Measurements from ENCODE around the gene MIS12.
A peak's percentile ranks its signal among the peaks of the same experiment; 100 is the strongest.

The MIS12 gene, protein sequence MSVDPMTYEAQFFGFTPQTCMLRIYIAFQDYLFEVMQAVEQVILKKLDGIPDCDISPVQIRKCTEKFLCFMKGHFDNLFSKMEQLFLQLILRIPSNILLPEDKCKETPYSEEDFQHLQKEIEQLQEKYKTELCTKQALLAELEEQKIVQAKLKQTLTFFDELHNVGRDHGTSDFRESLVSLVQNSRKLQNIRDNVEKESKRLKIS

DNA sequence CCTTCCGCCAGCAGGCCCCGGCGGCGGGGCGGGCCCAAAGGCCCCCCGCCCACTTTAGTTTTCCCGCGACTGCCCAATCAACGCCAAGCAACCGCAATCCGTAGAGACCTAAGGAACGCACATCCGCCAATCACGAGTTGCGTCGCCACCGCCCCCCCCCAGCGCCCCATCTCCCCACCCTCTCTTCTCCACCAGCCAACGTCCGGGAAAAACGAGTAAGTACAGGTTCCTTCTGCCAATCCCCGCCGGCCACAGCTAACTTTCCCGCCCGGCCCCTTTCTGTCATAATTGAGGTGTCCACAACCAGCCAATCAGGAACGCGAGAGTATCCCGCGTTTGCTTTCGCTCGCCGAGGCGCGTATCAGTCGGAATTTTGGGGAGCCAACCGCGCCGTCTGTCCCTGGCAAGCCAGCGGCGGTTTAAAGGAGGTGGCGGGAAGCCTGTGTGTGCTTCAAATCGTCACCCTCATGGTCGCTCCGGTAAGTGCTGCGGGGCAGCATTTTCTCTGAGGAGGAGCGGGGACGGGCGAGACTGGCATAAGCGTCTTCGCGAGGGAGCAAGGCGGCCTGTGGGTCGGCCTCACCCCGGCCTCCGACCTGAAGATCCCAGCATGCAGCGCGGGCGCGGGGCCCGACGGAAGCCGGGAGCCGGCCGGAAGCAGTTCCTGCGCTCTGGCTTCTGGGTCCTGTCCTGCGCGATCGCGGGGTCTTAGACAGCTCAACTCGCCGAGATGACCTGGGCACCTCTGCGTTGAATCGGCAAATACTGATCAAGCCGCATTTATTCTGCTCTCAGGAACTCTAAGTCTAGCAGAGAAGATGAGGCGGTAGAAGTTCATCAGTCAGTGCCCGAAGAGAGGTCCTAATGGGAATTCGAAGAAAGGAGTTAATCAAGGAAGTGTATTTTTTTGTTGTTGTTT is at the start of gene MIS12:
Gene MIS12, plus strand, starts transcription at position 361 of the 919 bp plus-strand sequence. CDS start 2,297 bp downstream, outside the sequence.
- DNase-seq = peak; percentile 99

DNA sequence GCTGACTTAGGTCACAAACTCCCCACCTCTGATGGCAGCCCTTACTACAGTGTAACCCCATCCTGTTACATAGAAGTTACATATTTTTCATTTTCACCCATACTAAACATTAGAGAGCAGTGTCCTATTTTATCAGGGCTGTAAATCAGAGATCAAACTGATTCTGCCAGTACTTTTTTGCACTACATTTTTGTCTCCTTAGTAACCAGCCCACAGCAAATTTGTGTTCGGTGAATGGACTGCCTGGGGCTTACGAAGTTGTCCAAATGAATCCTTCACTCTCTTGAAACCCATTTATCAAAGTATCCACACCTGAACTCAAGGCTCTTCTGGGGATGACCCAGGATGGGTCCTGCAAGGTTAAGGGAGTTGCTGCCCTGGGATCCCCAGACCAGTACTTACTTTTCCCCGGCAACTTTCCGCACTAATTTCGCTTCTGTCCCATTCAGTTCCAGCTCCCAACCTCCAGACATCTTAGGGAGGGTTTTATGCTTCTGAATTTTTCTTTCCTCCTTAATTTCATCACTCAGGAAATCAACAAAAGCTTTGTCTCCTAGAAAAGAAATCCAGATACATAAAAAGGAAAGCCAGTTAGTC is 48.5 kb upstream of the MIS12 start:
- DNase-seq = no peak

DNA sequence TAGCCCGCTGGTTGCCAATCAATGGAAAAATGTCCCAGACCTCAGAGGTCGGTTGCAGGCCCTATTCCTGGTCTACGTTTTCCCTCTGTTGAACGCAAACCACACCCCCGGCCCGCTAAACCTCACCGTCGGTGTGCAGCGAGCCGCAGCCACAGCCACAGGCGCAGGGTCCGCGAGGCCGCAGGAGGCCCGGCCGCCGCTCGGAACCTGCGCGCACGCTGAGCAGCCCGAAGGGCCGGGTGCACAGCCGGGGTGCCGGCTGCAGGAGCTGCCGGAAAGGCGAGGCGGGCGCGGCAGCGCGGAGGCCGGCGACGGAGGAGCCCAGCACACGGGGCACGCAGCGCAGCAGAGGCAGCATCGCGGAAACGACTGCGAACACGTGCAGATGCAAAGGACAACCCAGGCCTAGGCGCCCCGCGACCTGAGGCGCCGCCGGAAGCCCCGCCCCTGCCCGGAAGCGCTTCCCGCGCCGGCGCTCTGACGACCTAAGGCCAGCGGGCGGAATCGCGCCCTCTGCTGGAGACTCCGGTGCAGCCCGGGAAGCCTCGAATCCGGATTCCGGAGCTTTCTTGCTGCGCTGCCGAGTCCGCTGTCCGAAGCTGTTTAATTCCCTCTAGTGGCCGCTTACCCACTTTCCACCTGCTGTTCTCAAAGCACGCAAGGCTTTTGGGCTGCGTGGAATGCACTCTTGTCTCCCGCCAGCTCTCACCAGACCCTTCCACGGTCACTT is 47.5 kb upstream of the MIS12 start, which contains the start of gene C1QBP:
Gene C1QBP, minus strand, starts transcription at position 440 of the 730 bp plus-strand sequence. Its CDS starts 82 bp downstream, at position 358.
- DNase-seq = peak; percentile 85

DNA sequence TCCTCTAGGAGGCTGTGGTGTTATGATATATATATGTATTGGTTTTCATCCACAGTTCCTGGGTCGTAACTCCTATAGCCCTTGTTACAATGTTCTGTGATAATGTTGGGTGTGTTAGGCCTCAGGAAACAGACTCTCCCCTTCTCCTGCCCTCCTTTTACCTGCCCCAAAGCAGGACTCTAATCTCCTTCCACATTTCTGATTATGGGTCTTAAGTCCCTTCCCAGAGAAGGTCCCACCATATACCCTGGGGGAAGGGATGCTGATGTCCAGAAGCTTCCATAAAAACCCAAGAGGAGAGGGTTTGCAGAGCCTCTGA is 47.0 kb upstream of the MIS12 start:
- no peak for DNase-seq

DNA sequence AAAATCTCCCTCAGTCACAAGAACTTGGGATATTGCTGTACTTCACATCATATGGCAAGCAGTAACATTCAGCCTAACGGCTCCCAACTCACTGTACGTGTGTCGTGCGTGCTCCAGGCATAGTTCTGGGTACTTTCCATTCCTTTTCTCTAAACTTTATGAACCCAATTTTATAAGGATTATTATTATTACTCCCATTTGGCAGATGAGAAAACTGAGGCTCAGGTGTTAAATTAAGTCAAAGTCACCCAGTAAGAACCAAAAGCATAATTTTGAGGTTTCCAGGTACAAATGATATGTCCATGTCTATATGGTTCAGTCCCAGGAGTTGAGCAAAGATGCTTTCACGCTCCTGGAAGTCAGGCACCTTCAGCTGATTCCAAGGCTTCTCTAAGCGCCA is 42.6 kb upstream of the MIS12 start:
- no peak for DNase-seq

DNA sequence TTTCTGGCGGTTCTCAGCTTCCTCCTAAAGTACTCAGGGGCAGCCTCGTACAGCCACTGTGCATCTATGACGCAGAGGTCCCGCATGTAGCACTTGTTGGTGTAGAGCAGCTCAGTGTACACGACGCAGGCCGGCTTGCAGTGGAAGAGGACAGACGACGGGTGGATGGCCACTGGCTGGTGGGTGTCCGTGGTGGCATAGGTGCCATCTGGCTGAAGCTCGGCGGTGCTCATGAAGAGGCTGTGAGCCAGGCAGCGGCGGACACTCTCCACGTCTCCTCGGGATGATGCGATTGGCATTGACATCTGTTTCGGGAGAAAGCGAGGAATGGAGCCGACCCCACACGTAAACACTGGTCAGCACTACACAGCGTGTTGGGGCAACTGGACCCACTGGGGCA is 42.2 kb upstream of the MIS12 start:
- DNase-seq = no peak

DNA sequence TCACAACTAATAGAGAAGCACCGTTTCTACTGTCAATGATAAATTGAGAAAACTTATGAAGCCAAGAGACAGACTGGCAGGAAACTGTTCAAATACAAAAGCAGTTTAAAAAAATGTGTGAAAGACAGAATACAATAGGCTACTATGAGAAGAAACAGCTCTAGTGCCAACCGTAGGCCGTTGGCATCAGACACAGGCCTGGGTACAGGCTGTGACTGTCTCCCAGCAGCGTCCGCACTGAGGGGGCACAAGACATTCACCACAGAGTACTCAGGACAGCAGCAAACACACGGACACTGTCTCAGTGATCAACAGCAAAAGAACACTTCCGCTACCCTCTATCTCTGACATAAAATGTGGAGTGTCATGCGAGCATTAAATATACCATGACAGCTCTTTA is 39.6 kb upstream of the MIS12 start:
- no peak for DNase-seq

DNA sequence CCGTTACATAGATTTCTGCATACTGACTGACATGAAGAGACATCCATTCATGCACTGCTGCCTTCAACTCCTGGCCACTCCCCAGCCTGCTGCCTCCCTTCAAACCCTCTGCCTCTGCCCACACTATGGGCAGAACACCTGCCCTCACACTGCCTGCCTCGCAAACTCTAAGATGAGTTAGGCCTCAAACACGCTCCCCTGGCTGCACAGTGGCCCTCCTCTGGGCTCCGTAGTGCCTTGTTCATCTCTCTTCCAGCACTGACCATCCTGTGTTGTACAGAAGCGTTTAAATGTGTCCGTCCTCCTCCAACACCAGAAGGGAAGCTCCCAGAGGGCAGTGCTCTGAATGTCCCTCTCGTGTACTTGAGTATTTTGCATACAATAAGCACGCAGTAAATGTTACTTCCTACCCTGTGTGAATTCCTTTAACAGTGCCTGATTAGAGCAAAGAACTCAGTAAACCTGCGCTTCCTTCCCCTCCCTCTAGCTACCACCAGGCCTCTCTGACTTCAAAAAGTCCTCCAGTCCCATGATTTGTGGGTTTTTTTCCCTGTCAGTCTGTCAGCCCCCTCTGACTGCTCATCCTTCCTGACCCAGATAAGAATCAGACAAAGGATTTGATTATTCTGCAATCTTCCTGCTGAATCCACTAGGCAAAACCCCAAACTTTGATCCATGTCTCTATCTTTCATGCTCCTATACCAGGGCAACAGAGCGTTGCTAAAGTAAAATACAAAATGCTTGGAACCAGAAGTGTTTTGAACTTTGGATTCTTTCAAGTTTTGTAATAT is 21.5 kb upstream of the MIS12 start:
- DNase-seq = no peak

DNA sequence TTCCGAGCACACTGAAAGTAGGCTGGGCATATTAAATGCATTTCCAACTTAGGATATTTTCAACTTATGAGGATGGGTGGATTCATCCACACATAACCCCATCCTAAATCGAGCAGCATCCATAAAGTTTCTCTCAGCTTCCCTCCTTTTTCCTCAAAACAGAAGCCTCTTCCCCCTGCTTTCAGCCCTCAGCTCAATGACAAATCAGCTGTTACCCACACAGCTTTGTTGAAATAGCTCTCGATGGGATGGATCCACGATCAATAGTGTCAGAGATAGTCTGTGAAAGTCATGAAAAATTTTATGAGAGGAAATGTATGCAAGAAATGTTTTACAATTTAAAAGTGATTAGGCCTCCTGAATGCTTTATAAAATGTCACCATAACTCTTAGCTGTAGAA is 20.1 kb upstream of the MIS12 start:
- no peak for DNase-seq

DNA sequence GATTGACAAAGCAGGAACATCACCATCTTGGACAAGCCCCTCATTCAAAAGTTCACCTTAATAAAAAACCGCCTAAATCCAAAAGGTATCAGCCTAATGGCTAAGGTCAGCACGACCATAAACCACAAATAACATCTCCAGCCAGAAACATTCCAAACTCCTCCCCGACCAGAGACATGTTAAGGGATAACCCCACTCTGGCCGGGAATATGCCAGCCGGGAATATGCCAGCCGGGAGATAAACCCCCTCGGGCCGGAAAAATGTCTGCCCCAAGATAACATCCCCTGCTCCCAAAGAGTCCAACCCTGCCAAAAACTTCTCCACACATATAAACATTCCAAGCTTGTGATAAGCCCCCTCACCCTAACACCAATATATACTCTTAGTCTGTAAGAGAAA is 18.9 kb upstream of the MIS12 start:
- DNase-seq = no peak

DNA sequence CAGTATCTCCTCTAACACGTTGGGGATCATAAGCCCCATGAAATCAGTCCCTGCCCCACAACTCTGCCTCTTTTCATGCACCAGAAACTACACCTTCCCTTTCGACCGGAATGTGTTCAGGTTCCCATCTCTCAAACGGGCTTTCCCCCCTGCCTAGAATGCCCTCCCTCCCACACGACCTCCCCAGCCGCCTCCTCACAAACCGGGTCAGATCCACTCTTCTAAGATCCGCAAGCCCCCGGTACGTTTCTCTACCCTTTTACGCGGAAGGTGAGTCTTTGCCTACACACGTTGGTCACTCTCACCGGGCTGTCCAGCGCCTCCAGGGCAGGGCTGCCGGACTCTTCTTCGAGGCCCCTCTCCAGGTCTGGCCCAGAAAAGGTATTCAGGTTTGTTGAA is 18.3 kb upstream of the MIS12 start:
- peak; percentile 20 for DNase-seq

DNA sequence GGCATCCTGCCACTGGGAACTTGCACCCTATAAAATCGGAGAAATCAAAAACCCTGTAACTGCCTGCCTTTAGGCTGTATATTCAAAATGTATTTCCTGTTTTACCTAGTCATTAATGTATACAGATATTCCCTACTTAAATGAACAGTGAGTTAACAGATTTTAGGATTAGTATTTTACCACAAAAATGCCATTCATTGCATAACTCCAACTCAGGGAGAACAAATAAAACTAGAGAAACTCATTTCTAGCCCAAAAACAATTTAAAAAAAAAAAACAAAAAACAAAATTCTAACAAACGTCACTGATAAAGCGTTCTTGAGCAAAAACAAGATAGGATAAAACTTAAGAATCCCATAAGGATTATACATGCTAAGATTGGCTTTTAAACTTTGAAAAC is 13.9 kb upstream of the MIS12 start:
- no peak for DNase-seq

DNA sequence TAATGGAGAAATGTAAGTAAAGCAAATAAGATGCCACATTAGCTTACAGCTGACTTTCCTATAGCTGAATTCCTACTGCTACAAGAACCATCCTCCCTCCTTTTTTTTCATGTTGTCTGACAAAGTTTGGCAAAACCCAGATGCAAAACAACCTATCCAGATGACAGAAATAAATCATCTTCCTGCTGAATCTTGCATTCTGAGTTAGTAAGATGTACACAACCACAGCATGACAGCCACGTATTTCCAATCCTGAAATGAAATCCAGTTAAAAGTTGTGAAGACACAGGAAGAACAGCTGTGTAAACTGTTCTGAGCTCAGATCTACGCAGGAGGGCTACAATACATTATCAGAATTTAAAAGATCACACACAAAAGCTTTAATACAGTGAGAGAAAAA is 12.5 kb upstream of the MIS12 start:
- no peak for DNase-seq

DNA sequence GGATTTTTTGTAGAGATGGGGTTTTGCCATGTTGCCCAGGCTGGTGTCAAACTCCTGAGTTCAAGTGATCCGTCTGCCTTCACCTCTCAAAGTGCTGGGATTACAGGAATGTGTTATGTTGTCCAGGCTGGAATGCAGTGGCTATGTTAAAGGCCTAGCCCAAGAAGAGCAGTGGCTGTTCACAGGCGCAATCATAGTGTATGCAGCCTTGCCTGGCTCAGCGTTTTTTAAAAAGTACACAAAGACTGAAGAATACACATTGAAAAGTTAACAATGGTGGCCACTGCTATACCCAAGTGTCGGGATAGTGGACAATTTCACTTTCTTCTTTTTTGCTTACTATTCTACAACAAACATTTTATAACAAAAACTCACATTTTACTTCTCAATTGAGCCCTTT is 7.4 kb upstream of the MIS12 start:
- no peak for DNase-seq

DNA sequence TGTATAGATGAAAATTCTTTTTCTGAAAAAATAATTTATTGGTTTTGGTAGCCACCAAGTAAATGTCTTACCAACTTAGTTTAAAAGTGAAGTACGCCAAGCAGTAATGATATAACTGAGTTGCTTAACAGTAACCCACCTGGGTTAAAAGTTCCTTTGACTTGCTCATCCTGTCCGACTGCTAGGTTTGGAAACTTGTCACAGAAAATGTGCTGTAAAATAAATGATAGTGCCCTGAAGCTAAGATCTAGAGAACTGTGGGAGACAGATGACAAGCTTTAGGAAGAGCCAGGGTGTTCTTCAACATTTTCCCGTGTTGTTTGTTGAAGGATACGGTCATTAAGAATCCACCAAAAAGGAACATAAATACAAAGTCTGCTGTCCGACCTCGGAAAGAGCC is 5.4 kb upstream of the MIS12 start:
- no peak for DNase-seq

DNA sequence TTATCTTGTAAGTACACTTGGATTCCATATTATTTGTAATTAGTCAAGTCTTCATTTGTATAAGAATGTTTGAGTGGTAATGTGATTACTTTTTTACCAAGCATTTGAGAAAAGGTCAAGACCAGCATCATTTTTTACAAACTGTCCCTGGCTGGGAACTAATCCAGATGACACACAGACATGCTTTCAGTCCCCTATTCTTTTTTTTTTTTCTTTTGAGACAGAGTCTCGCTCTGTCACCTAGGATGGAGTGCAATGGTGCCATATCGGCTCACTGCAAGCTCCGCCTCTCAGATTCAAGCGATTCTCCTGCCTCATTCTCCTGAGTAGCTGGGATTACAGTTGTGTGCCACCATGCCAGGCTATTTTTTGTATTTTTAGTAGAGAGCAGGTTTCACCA is 4.9 kb upstream of the MIS12 start:
- no peak for DNase-seq

DNA sequence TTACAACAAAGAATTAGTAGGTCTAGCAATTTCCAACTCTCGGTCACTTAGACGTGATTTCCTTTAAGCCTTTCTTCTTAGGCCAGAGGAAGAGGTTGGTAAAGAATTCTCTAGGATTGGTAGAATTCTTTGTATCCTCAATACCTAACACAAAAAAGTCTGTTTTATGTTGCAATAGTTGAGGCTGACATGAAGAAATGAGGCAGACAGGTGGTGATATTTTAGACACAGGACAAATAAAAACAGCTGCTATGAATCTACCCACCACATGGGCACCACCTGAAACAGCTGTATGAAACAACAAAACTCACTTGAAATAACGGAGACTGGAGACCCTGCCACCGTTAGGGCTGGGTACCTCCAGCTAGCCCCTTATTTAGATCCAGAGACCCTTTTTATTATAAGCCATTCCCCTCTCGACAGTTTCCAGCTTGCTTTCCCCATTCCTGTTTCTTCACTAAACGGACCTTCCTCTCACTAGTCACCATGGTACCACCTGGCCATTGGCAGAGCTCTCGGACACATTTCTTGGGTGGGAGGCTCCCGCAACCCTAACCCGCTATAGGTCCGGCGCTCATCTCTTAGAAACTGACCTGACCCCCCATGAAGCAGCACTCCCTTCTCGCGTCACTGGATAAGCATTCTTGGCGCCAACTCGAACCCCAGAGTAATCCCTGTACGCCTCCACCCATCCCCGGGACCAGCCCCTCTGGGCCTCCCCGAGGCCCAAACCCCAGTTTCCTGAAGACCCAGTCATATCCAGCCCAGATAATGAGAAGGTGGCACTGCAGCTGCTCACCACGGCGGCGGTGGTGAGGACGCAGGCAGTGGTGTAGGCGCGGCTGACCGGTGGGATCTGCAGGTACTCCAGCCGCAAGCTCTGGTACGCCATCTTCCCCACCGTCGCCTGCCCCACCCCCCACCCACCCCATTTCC is 828 bp upstream of the MIS12 start, which contains the start of gene DERL2:
Gene DERL2, minus strand, starts transcription at position 909 of the 936 bp plus-strand sequence. Its CDS starts 17 bp downstream, at position 892.
- DNase-seq = no peak

DNA sequence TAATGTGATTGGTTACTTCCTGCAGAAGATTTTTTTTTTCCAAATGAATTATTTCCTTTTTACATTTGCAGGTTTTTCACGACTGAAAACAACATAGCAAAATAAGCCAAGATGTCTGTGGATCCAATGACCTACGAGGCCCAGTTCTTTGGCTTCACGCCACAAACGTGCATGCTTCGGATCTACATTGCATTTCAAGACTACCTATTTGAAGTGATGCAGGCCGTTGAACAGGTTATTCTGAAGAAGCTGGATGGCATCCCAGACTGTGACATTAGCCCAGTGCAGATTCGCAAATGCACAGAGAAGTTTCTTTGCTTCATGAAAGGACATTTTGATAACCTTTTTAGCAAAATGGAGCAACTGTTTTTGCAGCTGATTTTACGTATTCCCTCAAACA is 2.4 kb downstream of the MIS12 start:
- DNase-seq = no peak

DNA sequence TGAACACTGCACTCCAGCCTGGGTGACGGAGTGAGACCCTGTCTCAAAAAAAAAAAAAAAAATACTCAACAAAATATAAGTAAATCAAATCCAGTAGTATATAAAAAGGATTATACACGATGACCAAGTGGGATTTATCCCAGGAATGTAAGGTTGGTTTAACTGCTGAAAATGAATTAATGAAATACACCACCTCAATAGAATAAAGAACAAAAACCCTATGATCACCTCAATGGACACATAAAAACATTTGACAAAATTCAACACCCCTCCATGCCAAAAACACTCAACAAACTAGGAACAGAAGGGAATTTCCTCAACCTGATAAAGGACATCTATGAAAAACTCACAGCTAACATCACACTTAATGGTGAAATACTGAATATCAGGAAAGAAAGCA is 6.6 kb downstream of the MIS12 start:
- no peak for DNase-seq

DNA sequence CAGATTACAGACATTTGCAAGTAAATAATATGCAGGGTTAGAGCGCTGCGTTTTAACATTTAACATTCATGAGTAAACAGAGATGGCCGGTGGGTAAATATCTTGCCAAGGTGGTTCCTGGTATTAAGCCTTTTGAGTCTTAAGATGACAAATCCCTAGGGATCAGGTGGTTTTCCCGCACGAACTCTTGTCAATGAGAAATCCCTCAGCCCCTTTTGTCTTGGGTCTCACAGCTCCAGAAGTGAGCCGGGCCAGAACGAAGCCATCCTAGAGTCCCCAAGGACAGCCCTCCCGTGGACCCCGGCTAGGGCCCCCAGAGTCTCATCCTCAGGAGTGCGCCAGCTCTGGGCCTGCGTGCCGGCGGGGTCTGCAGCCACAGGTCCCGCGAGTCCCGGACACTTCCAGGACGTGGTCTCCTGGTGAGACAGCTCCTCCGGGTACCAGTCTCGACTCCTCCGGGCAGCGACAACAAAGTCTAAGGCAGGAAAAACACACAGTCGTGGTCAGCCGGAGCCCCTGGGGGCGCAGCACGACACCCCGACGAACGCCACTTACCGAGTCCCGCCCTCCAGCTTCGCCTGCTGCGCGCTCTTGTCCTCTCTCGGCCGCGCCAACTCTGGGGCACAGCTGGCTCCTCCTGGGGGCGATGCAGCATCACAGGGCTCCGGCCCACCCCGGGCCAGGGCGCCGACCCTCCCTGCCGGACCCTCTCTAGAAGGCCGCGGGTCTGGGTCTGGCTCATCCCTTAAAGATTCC is 13.3 kb downstream of the MIS12 start:
- no peak for DNase-seq

DNA sequence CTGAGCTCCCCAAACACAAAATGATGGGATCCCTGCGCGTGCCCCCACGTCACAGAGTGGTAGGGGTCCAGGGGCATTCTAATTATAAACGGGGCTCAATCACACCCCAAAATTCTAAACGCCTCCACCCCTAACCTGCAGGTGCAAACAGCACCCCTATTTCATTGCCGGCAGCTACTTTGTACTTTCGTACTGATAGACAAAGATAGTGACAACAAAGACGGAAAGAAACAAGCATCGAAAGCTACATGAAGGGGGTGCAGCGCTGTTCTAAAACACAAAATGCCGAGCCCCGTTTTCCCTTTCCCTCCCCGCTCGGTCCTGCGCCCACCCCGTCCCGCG is 13.9 kb downstream of the MIS12 start:
- DNase-seq = no peak

Measured in stimulated activated naive CD4-positive, alpha-beta T cell treated with Interleukin-2 at 50 U/mL for 16 hours (primary cell).